HG03575 (cell line): ENCODE results near the gene COL5A1.
"Not testable (repeated sequence)": the region's sequence is repeated elsewhere in the genome, so short reads cannot be mapped to it uniquely, and the experiment has no call there.

Source experiments
- ATAC-seq: cut with Tn5 transposase; IDR thresholded peaks from one replicate; pipeline ENCODE4 v1.9.1; 2021; ENCODE audit not compliant: unreplicated experiment, insufficient number of reproducible peaks, low FRiP score; ENCODE audit errors: extremely low read depth

The COL5A1 gene

DNA sequence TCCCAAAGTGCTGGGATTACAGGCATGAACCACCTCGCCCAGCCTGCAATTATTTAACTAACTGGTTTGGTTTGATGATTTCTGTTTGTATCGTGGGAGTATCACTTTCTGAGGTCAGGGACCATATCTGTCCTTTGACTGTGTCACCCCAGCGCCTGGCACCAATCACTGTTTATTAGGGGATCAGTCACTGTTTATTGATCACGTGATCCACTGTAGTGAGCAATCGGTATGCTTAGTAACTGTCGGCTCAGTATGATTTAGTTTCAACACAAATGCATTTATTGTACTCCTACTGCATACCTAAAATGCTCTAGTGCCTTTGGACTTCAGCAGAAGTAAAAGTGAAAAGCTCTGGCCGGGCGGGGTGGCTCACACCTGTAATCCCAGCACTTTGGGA, 54.8 kb downstream of the COL5A1 start:
- ATAC-seq, result no peak

DNA sequence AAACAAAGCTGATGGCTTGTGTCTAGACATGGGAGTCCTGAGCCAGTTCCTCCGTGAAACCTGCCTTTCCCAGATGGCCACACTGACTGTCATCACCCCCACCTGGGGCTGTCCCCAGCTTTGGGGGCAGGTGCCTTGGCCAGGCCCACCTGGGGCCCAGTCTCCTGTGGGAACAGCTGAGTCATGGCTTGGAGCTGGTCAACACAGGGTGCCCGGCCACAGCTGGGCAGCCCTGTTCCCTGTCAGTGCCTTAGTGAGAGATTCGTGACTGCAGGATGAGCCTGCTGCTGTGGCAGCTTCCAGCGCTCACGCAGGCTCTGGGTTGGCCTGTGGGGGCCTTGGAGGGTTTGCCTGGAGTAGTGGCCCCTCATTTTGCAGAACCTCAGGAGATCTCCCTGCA, 56.5 kb downstream of the COL5A1 start:
- ATAC-seq, result no peak

GRCh38 chr9:134698587-134699342, 57.2 kb downstream of the COL5A1 start:
- no peak for ATAC-seq

DNA sequence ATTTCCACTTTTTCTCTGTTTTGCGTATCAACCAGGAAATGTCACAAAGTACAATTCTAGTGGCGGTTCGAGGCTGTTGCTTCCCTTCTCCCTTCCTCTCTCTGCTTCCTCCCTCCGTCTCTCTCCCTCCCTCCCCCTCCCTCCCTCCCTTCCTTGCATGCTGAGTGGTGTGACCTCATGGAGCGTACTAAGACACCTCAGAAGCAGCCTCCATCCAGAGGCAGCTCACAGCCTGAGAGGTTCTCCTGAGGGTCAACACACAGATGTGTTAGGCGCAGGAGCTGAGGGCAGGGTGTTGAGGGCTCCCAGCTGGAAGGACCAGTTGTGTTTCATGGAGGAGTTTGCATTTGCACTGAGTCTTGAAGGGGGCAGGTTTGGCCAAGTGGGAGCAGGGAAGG, 57.7 kb downstream of the COL5A1 start:
- ATAC-seq, result no peak

DNA sequence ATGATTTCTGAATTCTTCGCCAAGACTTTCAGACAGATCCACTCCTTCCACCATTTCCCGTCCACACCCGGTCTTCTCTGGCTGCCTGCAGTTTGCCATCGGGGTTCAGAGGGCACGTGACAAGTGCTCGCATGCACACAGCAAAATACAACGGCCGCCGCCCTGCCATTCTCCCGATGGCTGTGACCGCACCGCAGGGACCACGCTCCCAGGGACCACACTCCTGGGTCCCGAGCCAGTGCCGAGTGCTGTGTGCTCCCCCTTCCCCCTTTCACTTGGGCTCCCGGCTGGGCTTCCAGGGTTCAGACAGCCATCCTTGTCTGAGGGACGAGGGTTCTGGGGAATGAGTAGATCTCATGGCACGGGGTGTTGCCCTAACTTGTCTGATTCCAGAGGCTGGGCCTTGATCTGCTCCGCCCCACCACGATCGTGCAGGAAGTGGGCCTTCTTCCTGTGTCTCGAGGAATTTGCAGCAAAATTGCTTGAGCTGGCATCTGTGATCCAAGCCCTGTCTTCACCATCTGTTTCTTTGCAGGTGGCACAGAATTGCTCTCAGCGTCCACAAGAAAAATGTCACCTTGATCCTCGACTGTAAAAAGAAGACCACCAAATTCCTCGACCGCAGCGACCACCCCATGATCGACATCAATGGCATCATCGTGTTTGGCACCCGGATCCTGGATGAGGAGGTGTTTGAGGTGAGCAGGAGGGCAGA, 59.2 kb downstream of the COL5A1 start:
- no peak for ATAC-seq

DNA sequence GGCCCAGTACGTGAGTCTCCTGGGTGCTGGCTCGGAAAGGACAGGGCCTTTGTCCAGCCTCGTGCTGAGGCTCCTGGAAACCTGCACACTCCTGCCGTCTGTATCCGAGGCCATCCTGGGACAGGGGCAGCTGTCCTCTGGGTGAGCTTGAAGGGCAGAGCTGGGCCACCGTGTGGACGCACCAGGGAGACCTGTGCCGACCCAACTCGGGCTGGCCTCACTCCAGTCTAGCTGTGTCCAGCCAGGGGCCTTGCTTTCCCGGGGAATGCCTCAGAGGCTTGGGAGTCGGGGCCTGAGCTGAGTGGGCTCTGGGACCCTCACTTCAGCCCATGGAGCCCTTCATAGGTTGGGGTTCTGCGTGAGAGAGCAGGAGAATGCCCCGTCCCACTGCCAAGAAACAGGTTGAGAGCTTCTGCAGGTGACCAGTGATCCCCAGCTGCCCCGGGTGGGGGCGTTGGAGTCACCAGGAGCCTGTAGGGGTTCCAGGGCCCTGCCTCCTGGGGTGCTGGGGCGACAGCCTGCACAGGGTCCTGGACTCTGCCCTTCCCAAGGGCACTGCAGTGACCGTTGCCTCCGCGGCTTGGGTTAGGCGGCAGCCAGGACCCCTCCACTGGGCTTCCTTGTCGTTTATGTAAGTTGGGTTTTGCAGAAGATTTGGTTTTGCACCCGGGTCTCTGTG, 60.1 kb downstream of the COL5A1 start:
- ATAC-seq, result no peak

DNA sequence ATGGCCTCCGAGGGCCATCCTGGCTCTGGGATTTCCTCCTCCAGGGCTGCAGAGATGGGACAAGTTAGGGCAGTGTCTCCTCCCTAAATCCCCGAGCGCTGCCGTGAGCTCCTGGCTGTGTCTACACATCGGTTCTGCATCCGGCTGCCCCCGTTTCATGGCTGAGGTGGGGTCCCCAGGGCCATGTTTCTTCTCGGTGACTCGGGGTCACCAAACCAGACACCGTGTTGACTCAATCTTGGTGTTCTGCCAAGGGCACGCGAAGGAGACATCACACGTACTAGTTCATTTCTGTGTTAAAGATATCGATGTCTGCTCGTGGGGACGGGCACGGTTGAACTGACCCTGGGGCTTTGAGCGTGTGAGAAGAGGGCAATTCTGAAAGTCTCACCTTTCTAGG, 60.7 kb downstream of the COL5A1 start:
- no peak for ATAC-seq

DNA sequence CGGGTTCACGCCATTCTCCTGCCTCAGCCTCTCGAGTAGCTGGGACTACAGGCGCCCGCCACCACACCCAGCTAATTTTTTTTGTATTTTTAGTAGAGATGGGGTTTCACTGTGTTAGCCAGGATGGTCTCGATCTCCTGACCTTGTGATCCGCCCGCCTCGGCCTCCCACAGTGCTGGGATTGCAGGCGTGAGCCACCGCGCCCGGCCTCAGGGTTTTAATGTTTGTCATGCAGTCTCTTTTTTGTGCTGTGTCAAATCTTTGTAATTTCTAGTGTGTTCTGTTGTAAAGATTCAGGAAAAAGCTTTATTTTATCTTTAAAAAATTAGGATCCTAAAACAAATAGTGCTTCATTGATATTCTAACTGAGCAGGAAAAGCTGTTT, 62.1 kb downstream of the COL5A1 start:
- not testable (repeated sequence) for ATAC-seq

DNA sequence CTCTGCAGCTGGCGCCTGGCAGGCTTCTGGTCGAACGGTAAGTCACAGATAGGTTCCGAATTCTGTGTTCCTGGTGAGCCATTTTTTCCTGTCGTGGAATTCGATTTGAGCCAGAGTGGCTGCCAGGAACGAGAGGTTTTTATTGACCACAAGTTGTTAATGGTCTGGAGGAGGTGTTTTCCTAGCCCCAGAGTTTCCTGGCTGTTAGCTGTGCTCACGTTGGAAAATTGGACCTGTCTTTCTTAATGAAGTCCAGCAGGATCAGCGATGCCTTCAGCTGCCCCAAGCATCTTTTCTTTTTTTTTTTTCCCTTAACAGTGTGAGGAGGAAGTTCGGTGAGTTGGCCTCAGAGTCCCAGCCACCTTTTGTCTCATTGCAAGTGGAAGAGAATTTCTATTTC, 62.9 kb downstream of the COL5A1 start:
- no peak for ATAC-seq

GRCh38 chr9:134705786-134706185, 64.2 kb downstream of the COL5A1 start:
- ATAC-seq, result no peak

- ATAC-seq, result no peak
Measured at GRCh38 chr9:134706522-134706921, 64.9 kb downstream of the COL5A1 start.

DNA sequence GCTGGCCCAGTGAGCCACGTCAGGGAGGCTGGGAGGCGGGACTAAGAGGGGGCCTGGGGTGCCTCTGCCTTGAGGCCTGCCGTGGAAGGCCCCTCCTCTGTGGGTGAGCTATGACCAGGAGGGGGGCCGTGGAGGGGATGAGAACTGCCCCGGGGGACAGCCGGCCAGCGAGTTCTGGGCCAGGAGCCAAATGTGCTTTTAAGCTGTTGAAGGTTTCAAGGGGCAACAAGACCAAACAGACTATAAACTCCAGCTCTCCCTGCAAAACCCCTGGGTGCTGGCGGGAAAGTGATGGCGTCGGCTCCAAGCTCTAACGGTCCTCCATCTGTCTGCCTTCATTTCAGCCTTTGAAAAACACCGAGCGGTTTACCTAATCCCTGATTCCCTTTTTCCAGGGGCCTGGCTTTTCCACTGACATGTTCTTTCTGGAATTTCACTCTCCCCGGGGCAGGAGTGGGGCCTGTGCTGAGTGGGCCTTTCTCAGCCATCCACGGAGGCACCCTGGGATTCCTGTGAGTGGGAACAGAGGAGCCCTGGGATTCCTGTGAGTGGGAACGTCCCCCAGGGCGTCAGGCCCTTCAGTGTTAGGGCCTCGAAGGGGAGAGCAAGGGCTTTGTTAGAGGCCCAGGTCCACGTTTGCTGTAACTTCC, 65.6 kb downstream of the COL5A1 start:
- ATAC-seq, result no peak

- ATAC-seq, result no peak
Measured at GRCh38 chr9:134707731-134708671, 66.4 kb downstream of the COL5A1 start.

DNA sequence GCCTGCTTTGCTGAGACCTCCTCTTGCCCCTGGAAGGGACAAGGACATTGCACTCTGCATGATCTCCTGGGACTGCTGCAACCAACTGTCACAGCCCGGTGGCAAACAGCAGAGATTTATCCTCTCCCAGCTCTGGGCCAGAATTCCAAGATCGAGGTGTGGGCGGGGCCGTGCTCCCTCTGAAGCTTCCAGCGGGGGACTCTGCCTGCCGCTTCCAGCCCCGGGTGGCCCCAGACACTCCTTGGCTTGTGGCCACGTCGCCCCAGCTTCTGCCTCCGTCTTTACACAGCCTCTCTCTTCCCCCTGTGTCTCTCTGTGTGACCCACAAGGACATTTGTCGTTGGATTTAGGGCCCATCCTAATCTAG, 67.1 kb downstream of the COL5A1 start:
- no peak for ATAC-seq

- ATAC-seq, result no peak
Measured at GRCh38 chr9:134709512-134710270, 68.1 kb downstream of the COL5A1 start.

DNA sequence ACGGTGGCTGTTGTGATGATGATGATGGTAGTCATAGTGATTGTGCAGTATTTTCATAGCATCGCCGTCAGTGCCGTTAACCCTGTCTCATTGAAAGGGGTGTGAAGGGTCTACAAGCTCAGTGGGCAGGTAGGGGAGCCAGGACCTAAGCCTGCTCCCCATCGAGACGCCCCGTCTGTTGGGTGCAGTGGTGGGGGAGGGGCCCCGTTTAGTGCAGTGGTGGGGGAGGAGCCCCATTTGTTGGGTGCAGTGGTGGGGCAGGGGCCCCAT, 68.6 kb downstream of the COL5A1 start:
- no peak for ATAC-seq

DNA sequence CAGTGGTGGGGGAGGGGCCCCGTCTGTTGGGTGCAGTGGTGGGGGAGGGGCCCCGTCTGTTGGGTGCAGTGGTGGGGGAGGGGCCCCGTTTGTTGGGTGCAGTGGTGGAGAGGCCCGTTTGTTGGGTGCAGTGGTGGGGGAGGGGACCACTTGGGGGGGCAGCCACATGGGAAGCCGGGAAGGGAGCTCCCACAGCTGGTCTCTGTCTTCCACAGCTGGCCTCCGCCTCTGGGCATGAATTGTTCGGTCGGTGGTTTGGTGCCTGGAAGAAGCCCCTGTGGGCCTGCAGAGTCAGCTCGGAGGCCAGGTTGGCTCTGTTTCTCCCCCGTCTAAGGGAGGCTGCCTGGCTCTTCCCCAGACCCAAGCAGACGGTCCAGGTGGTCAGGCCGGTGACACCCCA, 69.3 kb downstream of the COL5A1 start:
- no peak for ATAC-seq

GRCh38 chr9:134712243-134712642, 70.6 kb downstream of the COL5A1 start:
- no peak for ATAC-seq
